GM18508 (cell line): ENCODE measurements around the gene PARP9.
A peak's percentile ranks its signal among the peaks of the same experiment; 100 is the strongest.

ENCODE experiments used
- ATAC-seq: cut with Tn5 transposase; IDR thresholded peaks from one replicate; pipeline ENCODE4 v1.9.1; 2021; ENCODE audit warnings: moderate number of reproducible peaks; ENCODE audit not compliant: insufficient read depth, unreplicated experiment

PARP9 gene

DNA sequence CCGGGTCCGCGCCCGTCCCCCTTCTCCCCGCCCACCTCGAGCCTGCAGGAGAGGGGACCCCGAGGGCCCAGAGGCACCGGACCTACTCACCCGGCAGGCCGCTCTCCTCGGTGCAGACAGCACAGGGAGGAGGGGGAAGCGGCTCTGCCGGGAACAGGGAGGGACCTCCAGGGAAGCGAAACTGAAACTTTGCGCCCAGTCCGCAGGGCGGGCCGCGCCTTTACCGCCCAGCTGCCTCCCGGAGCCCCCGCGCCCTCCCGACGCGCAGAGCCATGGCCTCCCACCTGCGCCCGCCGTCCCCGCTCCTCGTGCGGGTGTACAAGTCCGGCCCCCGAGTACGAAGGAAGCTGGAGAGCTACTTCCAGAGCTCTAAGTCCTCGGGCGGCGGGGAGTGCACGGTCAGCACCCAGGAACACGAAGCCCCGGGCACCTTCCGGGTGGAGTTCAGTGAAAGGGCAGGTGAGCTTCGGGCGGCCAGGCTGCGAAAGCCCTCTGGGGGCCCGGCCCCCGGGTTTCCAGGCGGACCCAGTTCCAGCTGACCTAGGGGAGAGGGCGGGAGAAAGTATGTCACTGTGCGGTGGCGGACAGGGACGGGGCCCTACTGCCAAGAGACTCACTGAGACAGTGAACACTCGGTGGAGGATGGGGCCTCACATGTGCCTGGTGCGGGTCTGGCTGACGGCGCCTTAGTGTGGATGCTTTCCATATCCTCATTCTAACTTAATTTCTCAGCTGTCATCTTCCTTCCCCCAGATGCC, at the start of gene PARP9, which contains the start of gene DTX3L:
Gene PARP9, minus strand, starts transcription at position 146 of the 758 bp plus-strand sequence. CDS start 4,680 bp downstream, outside the sequence.
Gene DTX3L, plus strand, starts transcription at position 184 of the 758 bp plus-strand sequence. Its CDS starts 89 bp downstream, at position 273.
- ATAC-seq, result no peak

DNA sequence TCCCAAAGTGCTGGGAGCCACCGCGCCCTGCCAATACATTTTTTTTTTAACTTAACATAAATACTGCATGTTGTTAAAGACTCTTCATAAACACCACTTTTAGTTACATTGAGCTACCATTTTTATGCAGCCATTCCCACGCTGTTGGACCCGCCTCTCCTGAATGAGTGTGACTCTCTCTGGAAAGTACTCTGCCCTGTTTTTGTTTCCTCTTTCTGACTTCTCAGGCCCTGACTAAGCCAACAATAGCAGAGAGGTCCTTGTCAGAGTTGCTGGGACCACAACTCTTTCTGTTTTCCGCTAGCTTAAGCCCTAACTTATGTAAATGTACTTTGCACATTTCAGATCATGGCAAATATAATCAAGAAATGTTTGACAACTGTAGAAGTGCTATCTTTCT, 48.6 kb upstream of the PARP9 start:
- no peak for ATAC-seq

DNA sequence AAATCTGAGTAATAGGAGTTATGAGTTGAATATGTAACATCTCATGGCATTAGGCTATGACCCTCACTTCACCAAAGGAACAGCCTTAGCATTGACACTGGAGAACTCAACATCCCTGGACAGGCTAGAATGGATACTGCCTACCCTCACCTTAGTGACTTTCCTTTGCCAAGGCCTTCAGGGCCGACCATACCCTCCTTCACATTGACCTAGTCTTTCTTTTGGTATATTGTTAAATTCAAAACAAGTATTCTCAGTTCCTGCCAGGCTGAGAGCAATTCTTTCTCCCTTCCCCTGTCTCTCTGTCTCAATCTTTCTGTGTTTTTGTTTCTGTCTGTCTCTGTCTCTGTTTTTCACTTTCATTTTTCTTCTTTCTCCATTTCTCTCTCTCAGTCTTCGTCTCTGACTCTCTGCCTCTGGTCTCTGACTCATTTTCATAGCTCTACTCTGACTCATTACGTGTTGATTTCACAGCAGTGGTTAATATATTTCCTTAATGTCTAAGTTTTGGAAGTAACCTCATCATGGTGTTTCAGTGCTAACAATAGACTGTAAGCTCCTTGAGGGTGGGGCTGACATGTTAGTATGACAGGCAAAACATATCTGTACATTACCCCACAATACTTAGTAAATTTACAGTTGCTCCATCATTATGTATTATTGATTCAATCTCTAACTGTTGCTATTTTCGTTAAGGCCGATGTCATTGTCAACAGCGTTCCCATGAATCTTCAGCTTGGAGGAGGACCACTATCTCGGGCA, 45.9 kb upstream of the PARP9 start:
- ATAC-seq, result peak; percentile 98

DNA sequence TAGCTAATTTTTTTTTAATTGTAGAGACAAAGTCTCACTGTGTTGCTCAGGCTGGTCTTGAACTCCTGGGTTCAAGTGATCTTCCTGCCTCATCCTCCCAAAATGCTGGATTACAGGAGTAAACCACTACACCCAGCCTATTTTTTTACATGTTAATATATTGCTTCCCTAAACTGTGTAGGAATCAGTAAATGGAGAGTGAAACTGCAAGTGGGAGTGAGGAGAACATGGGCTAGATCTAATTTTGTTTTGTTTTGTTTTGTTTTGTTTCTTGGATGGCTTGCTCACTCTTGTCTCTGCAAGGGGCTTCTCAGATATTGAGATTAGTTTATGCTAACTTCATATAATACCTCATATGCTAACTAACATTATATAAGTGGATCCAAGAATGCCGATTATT, 44.8 kb upstream of the PARP9 start:
- ATAC-seq, result no peak

DNA sequence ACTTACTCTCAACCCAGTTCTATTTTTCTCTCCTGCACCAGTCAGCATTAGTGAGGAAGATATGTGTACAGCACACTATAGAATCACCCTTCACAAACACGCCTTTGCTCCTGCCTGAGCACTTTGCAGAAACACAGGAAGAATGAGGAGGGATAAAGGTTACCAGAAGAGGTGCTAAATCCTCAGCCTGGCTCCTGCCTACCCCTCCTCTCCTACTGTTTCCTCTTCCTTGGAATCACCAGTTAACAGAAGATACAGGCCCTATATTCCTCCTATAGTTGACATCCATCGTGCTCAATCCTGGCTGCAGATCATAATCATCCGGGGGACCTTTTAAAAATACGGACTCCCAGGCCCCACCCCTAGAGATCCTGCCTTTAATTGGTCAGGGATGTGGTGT, 42.2 kb upstream of the PARP9 start:
- no peak for ATAC-seq

DNA sequence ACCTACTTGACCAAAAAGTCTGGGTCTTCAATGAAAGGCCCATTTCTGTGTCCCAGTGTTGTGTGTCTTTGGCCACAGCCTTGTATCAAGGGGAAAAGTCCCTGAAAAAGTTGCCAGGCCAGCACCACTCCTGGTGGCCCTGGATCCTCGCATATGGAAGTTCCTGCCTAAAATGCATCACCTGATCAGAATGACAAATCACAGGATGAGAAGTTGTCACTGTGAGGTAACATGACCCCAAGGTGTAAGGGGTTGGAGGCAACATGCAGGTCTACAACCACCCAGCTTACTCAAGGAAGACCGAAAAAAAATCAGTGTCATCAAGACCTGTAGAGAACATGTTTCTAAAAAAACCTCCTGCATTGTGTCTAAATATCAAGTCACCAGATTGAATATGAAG, 39.0 kb upstream of the PARP9 start:
- no peak for ATAC-seq

DNA sequence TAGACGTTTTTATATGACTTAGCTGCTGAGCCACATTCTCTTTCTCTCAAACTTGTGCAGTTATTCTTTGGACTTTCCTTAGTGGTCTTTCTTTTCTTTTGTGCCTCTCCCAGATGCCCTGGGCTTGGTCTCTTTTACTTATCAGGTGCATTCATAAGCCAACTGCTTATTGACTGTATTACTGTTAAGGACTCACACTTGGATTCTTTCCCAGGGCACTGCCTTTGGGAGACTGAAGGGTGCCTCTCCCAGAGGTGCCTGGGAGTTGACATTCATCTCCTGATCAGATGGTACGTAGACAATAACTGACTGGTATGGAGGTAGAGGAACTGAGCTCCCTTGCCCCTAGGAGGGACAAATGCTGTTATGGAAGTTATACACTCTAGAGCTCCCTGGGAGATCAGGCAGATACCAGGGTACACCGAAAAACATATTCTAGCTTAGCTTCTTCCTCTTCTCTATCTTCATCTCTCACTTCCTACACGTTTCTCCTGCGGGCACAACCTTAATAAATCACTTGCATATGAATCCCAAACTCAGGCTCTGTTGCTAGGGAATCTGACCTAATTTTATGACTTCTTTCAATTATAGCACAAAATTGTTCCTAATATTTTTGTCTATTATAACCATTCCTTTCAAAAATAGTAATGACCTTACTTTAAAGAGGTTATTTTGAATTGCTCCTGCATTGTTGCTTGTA, 38.1 kb upstream of the PARP9 start:
- ATAC-seq, result no peak

DNA sequence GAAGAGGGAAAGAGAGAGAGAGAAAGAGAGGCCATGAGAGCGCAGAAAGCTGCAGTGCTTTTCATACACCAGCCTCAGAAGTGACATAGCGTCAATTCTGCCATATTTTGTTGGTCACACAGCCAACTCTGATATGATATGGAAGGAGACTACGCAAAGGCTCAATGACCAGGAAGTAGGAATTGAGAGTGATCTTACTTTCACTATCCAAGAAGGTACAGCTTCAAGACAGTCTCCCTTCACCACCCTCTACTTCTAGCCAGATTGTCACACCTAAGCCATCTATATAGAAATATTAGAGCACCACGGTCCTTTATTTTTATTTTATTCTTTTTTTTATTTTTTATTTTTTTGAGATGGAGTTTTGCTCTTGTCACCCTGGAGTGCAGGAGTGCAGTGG, 34.5 kb upstream of the PARP9 start:
- ATAC-seq, result no peak

DNA sequence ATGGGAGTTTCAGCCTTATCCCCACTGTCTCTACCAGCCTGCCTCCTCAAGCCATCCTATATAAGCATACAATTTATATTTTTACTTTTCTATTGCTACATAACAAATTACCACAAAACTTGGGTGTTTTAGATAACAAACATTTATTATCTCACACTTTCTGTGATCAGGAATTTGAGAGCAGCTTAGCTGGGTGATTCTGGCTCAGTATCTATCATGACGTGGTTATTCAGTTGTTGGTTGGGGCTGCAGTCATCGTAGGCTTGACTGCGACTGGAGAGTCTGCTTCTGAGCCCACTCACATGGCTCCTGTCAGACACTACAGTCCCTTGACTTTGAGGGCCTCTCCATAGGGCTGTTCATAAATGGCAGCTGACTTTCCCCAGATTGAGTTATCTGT, 34.1 kb upstream of the PARP9 start:
- ATAC-seq, result no peak

DNA sequence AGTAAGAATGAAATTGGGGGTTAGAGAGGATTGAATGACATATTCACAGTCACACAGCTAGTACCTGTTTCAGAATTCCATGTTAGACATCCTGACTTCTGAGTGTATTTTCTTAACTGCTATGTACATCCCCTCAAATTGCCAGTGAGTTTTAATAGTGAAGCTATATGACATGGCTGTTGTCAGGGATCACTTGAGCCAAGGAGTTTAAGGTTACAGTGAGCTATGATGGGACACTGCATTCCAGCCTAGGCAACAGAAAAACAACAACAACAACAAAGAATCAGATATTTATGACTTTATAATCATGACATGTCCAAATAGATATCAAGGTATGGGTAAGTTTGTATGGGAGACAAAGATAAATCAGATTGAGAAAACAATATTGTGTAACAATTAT, 29.9 kb upstream of the PARP9 start:
- no peak for ATAC-seq

DNA sequence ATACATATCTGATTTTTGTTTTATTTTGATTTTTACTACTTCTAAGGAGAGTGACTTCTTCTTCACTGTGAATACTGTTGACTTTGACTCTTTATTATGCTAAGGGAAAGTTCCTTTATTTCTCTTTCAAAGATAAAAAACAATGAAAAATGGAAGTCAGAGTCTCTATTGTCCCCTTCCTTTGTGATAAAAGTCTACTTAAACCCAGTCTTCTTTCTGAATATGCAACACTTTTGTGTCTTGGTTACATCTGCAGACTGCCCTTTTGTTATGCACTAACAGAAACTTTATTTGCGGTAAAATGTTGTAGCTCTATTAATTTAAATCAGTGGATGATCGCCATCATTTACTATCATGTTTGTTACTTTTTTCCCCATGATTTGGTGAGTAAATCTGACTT, 26.5 kb upstream of the PARP9 start:
- no peak for ATAC-seq

DNA sequence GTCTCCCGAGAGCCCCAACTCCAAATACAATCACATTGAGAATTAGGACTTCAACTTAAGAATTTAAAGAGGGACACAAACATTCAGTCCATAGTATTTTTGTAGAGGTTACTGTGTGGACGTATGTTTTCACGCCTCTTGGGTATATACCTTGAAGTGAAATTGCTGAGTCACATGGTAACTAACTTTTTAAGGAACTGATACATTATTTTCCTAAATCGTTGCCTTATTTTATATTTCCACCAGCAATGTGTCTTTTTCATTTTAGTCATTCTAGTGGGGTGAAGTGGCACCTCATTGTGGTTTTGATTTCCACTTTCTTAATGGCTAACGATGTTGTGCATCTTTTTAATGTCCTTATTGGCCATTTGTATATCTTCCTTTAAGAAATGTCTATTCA, 25.2 kb upstream of the PARP9 start:
- ATAC-seq, result no peak

DNA sequence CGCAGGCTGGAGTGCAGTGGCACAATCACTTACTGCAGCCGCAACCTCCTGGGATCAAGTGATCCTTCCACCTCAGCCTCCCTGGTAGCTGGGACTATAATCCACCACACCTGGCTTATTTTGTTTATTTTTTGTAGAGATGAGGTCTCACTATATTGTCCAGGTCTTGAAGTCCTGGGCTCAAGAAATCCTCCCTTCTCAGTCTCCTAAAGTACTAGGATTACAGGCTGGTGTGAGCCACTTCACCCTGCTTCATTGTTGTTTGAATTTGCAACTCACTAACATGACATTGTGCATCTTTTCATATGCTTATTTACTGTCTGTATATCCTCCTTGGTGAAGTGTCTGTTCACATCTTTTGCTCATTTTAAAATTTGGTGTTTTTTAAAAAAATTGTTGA, 23.5 kb upstream of the PARP9 start:
- no peak for ATAC-seq

DNA sequence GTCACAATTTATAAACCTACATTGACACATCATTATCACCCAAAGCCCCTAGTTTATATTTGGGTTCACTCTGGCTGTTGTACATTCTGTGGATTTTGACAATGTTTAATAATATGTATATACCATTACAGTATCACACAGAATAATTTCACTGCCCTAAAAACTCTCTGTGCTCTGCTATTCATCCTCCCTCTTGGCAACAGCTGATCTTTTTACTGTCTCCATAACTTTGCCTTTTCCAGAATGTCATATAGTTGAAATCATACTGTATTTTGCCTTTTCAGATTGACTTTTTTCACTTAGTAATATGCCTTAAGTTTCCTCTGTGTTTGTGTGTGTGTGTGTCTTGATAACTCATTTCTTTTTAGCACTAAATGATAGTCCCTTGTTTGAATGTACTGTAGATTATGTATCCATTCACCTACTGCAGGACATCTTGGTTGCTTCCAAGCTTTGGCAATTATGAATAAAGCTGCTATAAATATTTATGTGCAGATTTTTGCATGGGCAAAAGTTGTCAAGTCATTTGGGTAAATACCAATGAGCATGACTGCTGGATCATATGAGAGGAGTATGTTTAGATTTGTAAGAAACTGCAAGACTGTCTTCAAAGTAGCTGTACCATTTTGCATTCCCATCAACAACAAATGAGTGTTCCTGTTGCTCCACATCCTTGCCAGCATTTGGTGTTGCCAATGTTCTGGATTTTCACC, 22.8 kb upstream of the PARP9 start:
- no peak for ATAC-seq

DNA sequence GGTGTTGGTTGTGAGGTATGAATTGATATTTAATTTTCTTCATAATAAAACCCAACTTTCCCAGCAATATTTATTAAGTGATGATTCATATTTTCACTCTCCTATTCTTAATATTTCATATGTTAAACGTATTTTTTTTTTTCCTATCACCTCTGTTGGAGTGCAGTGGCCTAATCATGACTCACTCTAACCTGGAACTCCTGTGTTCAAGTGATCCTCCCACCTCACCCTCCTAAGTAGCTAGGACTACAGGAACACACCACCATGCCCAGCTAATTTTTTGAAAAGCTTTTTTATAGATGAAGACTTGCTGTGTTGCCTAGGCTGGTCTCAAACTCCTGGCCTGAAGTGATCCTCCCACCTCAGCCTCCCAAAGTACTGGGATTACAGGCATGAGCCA, 22.0 kb upstream of the PARP9 start:
- no peak for ATAC-seq

DNA sequence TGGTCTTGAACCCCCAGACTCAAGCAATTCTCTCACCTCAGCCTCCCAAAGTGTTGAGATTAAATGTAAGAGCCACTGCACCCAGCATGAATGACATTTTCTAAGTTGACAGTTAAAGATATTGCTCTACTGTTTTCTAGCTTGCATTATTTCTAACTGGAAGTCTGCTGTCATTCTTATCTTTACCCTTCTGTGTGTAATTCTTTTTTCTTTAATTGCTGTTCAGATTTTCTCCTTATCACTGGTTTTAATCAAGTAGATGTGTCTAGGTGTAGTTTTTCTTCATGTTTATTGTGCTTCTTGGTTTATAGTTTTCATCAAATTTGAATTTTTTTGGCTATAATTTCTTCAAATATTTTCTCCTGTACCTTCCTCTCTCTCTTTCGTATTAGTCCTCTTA, 18.3 kb upstream of the PARP9 start:
- ATAC-seq, result no peak

DNA sequence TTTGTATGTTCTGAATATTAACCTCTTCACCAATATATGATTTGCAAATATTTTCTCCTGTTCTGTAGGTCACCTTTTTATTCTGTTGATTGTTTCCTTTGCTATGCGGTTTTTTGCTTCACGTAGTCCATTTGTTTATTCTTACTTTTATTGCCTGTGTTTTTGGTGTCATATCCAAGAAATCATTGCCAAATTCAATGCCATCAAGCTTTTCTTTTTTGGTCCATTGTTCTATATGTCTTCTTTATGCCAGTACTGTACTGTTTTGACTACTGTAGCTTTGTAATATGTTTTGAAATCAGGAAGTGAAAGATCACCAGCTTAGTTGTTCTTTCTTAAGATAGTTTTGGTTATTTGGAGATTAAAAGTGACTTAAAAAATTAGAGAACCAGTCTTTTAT, 17.5 kb upstream of the PARP9 start:
- ATAC-seq, result no peak

DNA sequence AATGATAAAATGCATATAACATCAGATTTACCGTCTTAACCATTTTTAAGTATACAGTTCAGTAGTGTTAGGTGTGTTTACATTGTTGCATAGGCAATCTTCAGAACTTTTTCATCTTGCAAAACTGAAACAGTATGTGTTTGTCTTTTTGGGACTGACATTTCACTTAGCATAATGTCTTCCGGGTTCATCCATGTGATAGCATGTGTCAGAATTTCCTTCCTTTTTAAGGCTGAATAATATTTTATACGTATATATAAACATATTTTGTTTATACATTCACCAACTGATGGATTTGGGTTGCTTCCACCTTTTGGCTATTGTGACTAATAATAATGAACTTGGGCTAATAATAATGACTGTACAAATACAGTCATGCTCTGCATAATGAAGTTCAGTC, 16.4 kb upstream of the PARP9 start:
- no peak for ATAC-seq

DNA sequence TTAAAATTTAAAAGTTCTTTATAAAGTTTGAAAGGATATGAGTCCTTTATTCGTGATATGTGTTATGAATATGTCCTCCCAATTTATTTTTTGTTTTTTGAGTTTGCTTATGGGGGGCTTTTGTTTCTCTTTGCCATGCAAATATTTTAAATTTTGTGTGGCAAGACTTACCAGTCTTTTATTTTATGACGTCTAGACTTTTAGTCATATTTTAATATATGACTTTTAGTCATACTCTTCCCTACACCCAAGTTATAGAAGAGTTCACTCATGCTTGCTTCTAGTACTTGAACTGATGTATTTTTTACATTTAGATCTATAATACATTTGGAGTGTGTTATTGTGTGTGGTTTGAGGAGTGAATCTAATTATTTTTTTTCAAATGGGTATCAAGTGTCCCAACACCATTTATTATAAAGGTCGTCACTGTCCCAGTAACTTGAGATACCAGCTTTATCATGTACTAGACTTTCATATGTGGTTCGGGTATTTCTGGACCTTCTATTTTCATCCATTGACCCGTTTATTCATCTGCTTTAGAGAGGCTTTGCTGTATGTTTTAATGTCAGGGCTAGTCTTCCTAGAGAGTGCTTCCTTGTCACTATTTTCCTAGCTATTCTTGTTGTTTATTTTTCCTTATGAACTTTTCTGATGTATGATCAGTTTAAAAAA, 14.1 kb upstream of the PARP9 start:
- no peak for ATAC-seq

DNA sequence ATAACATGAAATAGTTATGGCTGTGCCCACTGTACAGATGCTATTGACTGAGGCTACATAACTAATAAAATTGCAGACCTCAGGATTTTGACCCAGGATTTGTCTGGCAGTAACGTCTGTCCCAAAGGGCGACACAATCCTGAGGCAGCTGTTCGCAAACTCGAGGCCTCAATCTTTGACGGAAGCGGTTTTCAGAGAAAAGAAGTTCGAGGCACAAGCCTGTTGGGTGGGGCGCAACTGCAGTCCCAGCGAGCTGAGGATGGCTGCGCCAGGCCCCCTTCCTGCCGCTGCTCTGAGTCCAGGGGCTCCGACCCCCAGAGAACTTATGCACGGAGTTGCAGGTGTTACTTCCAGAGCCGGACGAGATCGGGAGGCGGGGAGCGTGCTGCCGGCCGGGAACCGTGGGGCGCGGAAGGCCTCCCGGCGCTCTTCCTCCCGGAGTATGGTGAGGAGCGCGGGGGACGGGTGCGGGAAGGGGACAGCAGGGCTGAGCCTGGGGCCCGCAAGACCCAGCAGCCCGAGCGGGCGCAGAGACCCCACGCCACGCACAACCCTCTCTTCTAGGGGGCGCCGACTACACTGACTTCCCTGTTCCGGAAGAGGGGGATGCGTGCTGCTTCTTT, 13.4 kb upstream of the PARP9 start, which contains the start of gene PARP15:
Gene PARP15, plus strand, starts transcription at position 242 of the 623 bp plus-strand sequence. Its CDS starts 18 bp downstream, at position 260.
- no peak for ATAC-seq
